Neuron (in vitro differentiated cells): ENCODE measurements around the gene EFCAB12.
"Not testable (repeated sequence)": the region's sequence is repeated elsewhere in the genome, so short reads cannot be mapped to it uniquely, and the experiment has no call there.

ENCODE experiments used
- H2AFZ ChIP-seq: one replicate; pipeline ENCODE4 v1.6.1; 2013; ENCODE audit warnings: low read depth, mild to moderate bottlenecking, inconsistent platforms, low read length, moderate library complexity
- H3K27me3 ChIP-seq: one replicate; pipeline ENCODE4 v1.6.1; 2013; ENCODE audit warnings: low read length; ENCODE audit not compliant: insufficient read depth
- H3K36me3 ChIP-seq: one replicate; pipeline ENCODE4 v1.6.1; 2013; ENCODE audit warnings: low read length; ENCODE audit not compliant: insufficient read depth
- H3K4me1 ChIP-seq: one replicate; pipeline ENCODE4 v1.6.1; 2013; ENCODE audit warnings: low read length; ENCODE audit not compliant: insufficient read depth
- H3K4me3 ChIP-seq: 2 replicates; pipeline ENCODE4 v1.5.1; 2013; ENCODE audit warnings: mild to moderate bottlenecking, low read length, moderate library complexity
- H3K9me3 ChIP-seq: one replicate; pipeline ENCODE4 v1.6.1; 2013; ENCODE audit warnings: low read length

Gene EFCAB12

GRCh38 chr3:129378949-129379348 lies 49.5 kb downstream of the EFCAB12 start:
- Histone ChIP-seq H3K27me3 (no peaks in the 10 kb centered on the region), H3K9me3 (peaks cover 12% of the 10 kb centered on the region), H3K36me3 (no peaks in the 10 kb centered on the region), H2AFZ (no peak overlapping the region), H3K4me3 (no peak overlapping the region), H3K4me1 (no peaks in the 10 kb centered on the region)

- peaks cover 12% of the 10 kb centered on the region for H3K9me3 ChIP-seq
- no peaks in the 10 kb centered on the region for H3K4me1 ChIP-seq
- no peaks in the 10 kb centered on the region for H3K36me3 ChIP-seq
- no peak overlapping the region for H3K4me3 ChIP-seq
- no peaks in the 10 kb centered on the region for H3K27me3 ChIP-seq
- no peak overlapping the region for H2AFZ ChIP-seq
These were observed 50.8 kb downstream of the EFCAB12 start for GRCh38 chr3:129377615-129378014.

GRCh38 chr3:129375099-129375498 lies 53.3 kb downstream of the EFCAB12 start:
- Histone ChIP-seq H3K4me1 (no peaks in the 10 kb centered on the region), H3K36me3 (no peaks in the 10 kb centered on the region), H3K4me3 (no peak overlapping the region), H3K27me3 (no peaks in the 10 kb centered on the region), H3K9me3 (peaks cover 12% of the 10 kb centered on the region), H2AFZ (no peak overlapping the region)

GRCh38 chr3:129371041-129371826 lies 57.2 kb downstream of the EFCAB12 start:
- H2AFZ ChIP-seq: no peak overlapping the region
- no peaks in the 10 kb centered on the region for H3K36me3 ChIP-seq
- H3K4me3 ChIP-seq: no peak overlapping the region
- no peaks in the 10 kb centered on the region for H3K9me3 ChIP-seq
- no peaks in the 10 kb centered on the region for H3K27me3 ChIP-seq
- no peaks in the 10 kb centered on the region for H3K4me1 ChIP-seq

GRCh38 chr3:129370248-129370964 lies 58.0 kb downstream of the EFCAB12 start:
- Histone ChIP-seq H3K4me1 (no peaks in the 10 kb centered on the region), H3K4me3 (no peak overlapping the region), H3K27me3 (no peaks in the 10 kb centered on the region), H3K36me3 (no peaks in the 10 kb centered on the region), H3K9me3 (no peaks in the 10 kb centered on the region), H2AFZ (no peak overlapping the region)

- no peaks in the 10 kb centered on the region for H3K4me1 ChIP-seq
- no peak overlapping the region for H2AFZ ChIP-seq
- H3K9me3 ChIP-seq: no peaks in the 10 kb centered on the region
- no peak overlapping the region for H3K4me3 ChIP-seq
- no peaks in the 10 kb centered on the region for H3K36me3 ChIP-seq
- no peaks in the 10 kb centered on the region for H3K27me3 ChIP-seq
These were observed 58.7 kb downstream of the EFCAB12 start for GRCh38 chr3:129369711-129370110.

- H3K27me3 ChIP-seq: no peaks in the 10 kb centered on the region
- no peaks in the 10 kb centered on the region for H3K4me1 ChIP-seq
- H2AFZ ChIP-seq: no peak overlapping the region
- no peaks in the 10 kb centered on the region for H3K9me3 ChIP-seq
- H3K36me3 ChIP-seq: no peaks in the 10 kb centered on the region
- H3K4me3 ChIP-seq: no peak overlapping the region
These were observed 60.6 kb downstream of the EFCAB12 start for GRCh38 chr3:129367821-129368220.

GRCh38 chr3:129366312-129366831 lies 62.1 kb downstream of the EFCAB12 start:
- H3K36me3 ChIP-seq: no peaks in the 10 kb centered on the region

GRCh38 chr3:129365296-129366136 lies 62.9 kb downstream of the EFCAB12 start:
- Histone ChIP-seq H3K4me1 (no peaks in the 10 kb centered on the region), H2AFZ (no peak overlapping the region), H3K9me3 (no peaks in the 10 kb centered on the region), H3K27me3 (no peaks in the 10 kb centered on the region), H3K36me3 (no peaks in the 10 kb centered on the region), H3K4me3 (no peak overlapping the region)

More at GRCh38 chr3:129366312-129366831, 62.1 kb downstream of the EFCAB12 start:
- Histone ChIP-seq H2AFZ (no peak overlapping the region), H3K27me3 (no peaks in the 10 kb centered on the region), H3K4me1 (no peaks in the 10 kb centered on the region), H3K4me3 (no peak overlapping the region), H3K9me3 (no peaks in the 10 kb centered on the region)

- H3K9me3 ChIP-seq, H3K4me3 ChIP-seq, H3K36me3 ChIP-seq, H3K27me3 ChIP-seq, H3K4me1 ChIP-seq, H2AFZ ChIP-seq: not testable (repeated sequence)
These were observed 63.6 kb downstream of the EFCAB12 start for GRCh38 chr3:129364811-129365210.

GRCh38 chr3:129363356-129363755 lies 65.1 kb downstream of the EFCAB12 start:
- not testable (repeated sequence) for H3K27me3 ChIP-seq, H3K9me3 ChIP-seq, H2AFZ ChIP-seq, H3K4me1 ChIP-seq, H3K4me3 ChIP-seq, H3K36me3 ChIP-seq

GRCh38 chr3:129360705-129361460 lies 67.6 kb downstream of the EFCAB12 start:
- Histone ChIP-seq H2AFZ (no peak overlapping the region), H3K4me1 (no peaks in the 10 kb centered on the region), H3K36me3 (no peaks in the 10 kb centered on the region), H3K9me3 (no peaks in the 10 kb centered on the region), H3K4me3 (no peak overlapping the region), H3K27me3 (no peaks in the 10 kb centered on the region)
